Duodenal mucosa (tissue), 2 donors: ENCODE results near the gene GDF3.

Experiments used
- H3K27ac ChIP-seq: one replicate; pipeline ENCODE4 v1.7.0; 2013; ENCODE audit warnings: low read depth, low read length
- H3K27me3 ChIP-seq, 2 donors: one replicate each; pipeline ENCODE4 v1.7.0; 2013; ENCODE audit warnings: low read length in 2 of 2, control low read depth in 1 of 2; ENCODE audit not compliant: insufficient read depth in 2 of 2, control insufficient read depth in 1 of 2
- H3K36me3 ChIP-seq, 2 donors: one replicate each; pipeline ENCODE4 v1.7.0; 2013; ENCODE audit warnings: low read length in 2 of 2, control low read depth in 1 of 2; ENCODE audit not compliant: insufficient read depth in 2 of 2, control insufficient read depth in 1 of 2
- H3K4me1 ChIP-seq, 2 donors: one replicate each; pipeline ENCODE4 v1.7.0; 2013; ENCODE audit warnings: low read length in 2 of 2, control low read depth in 1 of 2; ENCODE audit not compliant: insufficient read depth in 2 of 2, control insufficient read depth in 1 of 2
- H3K4me3 ChIP-seq, 2 donors: one replicate each; pipeline ENCODE4 v1.7.0; 2013; ENCODE audit warnings: low read length in 2 of 2, low read depth in 1 of 2
- H3K9ac ChIP-seq, 2 donors: one replicate each; pipeline ENCODE4 v1.7.0; 2013; ENCODE audit warnings: low read length in 2 of 2, low read depth in 1 of 2
- H3K9me3 ChIP-seq, 2 donors: one replicate each; pipeline ENCODE4 v1.7.0; 2013; ENCODE audit warnings: low read length in 2 of 2, control low read depth in 1 of 2; ENCODE audit not compliant: control insufficient read depth in 1 of 2

Gene GDF3

DNA sequence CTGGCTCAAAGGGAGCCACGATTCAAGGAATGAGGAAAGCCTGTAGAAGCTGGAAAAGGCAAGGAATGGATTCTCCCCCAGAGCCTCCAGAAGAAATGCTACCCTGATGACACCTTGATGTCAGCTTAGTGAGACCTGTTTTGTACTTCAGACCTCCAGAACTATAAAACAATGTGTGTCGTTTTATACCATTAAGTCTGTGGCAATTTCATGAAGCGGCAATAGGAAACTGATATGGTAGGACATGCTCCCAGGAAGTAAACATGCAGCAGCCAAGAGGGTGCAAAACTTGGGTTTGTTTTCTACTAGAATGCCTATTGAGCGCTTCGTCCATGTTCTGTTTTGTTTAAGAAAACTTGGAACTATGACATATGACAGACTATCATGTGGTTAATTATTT, 27.4 kb downstream of the GDF3 start:
- no peak overlapping the region for H3K9ac ChIP-seq
- H3K4me1 ChIP-seq: peaks cover 9 to 16% of the 10 kb centered on the region in 2 donors
- H3K27me3 ChIP-seq: no peaks in the 10 kb centered on the region
- H3K4me3 ChIP-seq: no peak overlapping the region
- H3K9me3 ChIP-seq: no peaks in the 10 kb centered on the region
- H3K36me3 ChIP-seq: no peaks in the 10 kb centered on the region
- H3K27ac ChIP-seq: no peak overlapping the region

DNA sequence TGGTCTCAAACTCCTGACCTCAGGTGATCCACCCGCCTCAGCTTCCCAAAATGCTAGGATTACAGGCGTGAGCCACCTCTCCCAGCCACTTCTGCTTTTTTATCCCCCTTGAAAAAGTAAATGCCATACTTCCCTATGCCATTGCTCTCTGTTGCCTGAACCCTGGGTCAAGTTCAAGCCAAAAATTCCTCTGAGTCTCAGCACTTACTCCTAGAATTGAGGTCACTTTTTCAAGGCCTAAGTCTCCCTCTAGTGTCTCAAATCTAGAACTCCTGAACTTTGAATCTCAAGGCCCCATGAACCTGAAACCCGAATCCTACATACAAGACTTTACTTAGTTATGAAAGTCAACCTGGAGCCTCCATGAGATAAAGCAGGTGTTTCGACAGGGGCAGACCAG, 28.4 kb downstream of the GDF3 start:
- no peak overlapping the region for H3K9ac ChIP-seq
- H3K27ac ChIP-seq: no peak overlapping the region
- H3K9me3 ChIP-seq: no peaks in the 10 kb centered on the region
- H3K4me1 ChIP-seq: peaks cover 9 to 21% of the 10 kb centered on the region in 2 donors
- H3K27me3 ChIP-seq: no peaks in the 10 kb centered on the region
- no peaks in the 10 kb centered on the region for H3K36me3 ChIP-seq
- H3K4me3 ChIP-seq: no peak overlapping the region

DNA sequence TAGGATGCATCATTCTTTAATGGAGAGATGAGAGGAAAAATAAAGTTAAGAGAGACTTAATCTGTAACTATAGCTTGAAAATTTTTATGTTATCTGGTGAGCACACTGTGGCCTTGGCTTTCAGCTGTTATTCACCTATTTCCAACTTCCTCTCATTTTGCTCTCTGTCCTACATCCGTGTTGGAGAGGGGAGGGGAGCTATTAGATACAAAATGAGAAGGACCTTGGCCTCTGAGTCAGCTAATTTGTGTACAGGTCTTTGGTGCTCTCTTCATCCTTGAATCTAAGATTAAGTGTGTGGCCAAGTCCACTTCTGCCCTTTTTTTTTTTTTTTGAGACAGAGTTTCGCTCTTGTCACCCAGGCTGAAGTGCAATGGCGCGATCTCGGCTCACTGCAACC, 29.0 kb downstream of the GDF3 start:
- Histone ChIP-seq H3K27ac (peak overlapping the region; percentile 23), H3K9ac (no peak overlapping the region), H3K4me1 (peaks cover 9 to 21% of the 10 kb centered on the region in 2 donors)

DNA sequence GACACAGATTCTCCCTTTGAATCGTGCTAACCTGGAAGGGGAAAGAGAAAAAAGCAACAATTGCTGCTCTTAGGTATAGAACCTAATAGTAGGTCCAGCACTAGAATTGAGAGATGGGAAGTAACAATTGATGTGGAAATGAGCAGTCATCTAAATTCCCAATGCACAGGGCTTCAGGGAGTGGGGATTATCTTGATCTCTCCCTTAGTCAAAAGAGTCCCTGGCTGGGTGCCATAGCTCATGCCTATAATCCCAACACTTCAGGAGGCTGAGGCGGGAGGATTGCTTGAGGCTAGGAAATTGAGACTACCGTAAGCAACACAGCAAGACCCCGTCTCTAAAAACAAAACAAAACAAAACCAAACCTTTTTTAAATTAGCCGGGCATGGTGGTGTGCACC, 33.8 kb downstream of the GDF3 start:
- Histone ChIP-seq H3K4me1 (peaks cover 0 to 5% of the 10 kb centered on the region in 2 donors), H3K9ac (no peak overlapping the region), H3K4me3 (no peak overlapping the region), H3K36me3 (no peaks in the 10 kb centered on the region), H3K27ac (no peak overlapping the region), H3K27me3 (no peaks in the 10 kb centered on the region), H3K9me3 (no peaks in the 10 kb centered on the region)

More for the DNA sequence above, 29.0 kb downstream of the GDF3 start:
- no peaks in the 10 kb centered on the region for H3K9me3 ChIP-seq
- no peak overlapping the region for H3K4me3 ChIP-seq
- no peaks in the 10 kb centered on the region for H3K36me3 ChIP-seq
- H3K27me3 ChIP-seq: no peaks in the 10 kb centered on the region

DNA sequence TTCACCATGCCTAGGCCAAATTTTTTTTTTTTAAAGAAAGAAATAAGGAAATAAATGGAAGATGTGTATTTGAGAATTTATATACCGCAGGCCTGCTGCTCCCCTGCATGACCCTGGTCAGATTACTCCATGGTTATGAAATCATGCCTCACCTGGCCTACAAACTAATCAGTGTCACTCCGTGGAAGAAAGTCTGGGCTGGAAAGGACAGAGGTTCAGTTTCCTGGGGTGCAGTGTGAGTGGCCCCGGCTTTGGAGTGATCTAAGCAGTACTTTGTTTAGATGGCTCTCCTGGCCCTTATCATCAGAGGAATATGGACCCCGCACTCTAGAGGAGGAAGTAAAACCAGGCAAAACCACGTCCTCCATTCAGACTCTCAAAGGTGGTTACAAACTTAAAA, 39.5 kb downstream of the GDF3 start:
- no peak overlapping the region for H3K4me3 ChIP-seq
- no peaks in the 10 kb centered on the region for H3K27me3 ChIP-seq
- no peak overlapping the region for H3K9ac ChIP-seq
- H3K9me3 ChIP-seq: no peaks in the 10 kb centered on the region
- H3K36me3 ChIP-seq: no peaks in the 10 kb centered on the region
- no peak overlapping the region for H3K27ac ChIP-seq
- H3K4me1 ChIP-seq: peaks cover 0 to 6% of the 10 kb centered on the region in 2 donors

DNA sequence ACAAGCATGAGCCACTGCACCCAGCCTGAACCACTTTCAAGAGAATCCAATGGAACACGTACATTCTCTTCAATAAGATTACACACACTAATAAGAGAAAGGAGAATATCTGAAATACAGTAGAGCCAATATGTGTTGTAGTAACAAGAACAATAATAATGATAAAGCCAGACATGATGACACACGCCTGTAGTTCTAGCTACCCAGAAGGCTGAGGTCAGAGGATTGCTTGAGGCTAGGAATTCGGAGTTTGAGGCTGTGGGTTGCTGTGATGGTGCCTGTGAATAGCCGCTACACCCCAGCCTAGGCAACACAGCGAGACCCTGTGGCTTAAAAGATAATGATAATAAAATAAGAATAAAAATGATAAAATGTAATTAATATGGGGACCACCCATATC, 45.5 kb downstream of the GDF3 start:
- Histone ChIP-seq H3K4me1 (peaks cover 7% of the 10 kb centered on the region in 2 donors), H3K27ac (no peak overlapping the region), H3K9ac (no peak overlapping the region), H3K4me3 (no peak overlapping the region), H3K36me3 (no peaks in the 10 kb centered on the region), H3K27me3 (no peaks in the 10 kb centered on the region), H3K9me3 (no peaks in the 10 kb centered on the region)

DNA sequence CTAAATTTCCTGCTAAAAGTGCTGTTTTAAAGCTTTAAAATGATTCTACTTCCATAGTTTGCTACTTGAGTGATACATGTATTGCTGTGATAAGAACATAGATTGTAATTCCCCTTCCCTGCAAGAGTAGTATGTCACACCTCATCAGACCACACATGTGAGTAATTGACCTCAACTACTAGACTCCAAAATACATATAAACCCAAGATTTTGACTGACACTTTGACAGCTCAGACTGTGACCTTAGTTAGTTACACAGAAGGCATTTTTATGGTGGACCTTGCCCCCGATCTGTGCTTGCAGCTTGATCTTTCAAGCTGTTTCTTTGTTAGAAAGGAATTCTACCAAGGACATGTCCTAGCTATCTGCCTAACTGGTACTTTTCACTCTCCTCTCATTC, 48.5 kb downstream of the GDF3 start:
- H3K4me1 ChIP-seq: peaks cover 7% of the 10 kb centered on the region in 2 donors
- H3K4me3 ChIP-seq: no peak overlapping the region
- no peaks in the 10 kb centered on the region for H3K9me3 ChIP-seq
- no peak overlapping the region for H3K9ac ChIP-seq
- no peaks in the 10 kb centered on the region for H3K36me3 ChIP-seq
- H3K27me3 ChIP-seq: no peaks in the 10 kb centered on the region
- no peak overlapping the region for H3K27ac ChIP-seq

DNA sequence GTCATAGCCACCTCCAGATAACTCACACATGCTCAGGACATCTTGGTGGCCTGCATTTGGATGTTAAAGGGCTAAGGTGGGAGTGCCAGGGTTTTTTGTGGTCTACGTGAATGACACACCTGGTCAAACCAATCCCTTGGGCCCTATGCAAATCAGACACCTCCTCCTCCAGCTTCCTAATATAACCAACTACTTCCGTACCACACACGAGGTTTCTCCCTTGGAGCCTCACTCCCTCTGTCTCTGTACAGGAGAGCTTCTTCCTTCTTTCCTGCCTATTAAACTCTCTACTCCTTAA, 49.4 kb downstream of the GDF3 start:
- no peak overlapping the region for H3K4me3 ChIP-seq
- H3K27me3 ChIP-seq: no peaks in the 10 kb centered on the region
- peaks cover 7% of the 10 kb centered on the region in 2 donors for H3K4me1 ChIP-seq
- H3K36me3 ChIP-seq: no peaks in the 10 kb centered on the region
- no peak overlapping the region for H3K9ac ChIP-seq
- H3K27ac ChIP-seq: no peak overlapping the region
- no peaks in the 10 kb centered on the region for H3K9me3 ChIP-seq

DNA sequence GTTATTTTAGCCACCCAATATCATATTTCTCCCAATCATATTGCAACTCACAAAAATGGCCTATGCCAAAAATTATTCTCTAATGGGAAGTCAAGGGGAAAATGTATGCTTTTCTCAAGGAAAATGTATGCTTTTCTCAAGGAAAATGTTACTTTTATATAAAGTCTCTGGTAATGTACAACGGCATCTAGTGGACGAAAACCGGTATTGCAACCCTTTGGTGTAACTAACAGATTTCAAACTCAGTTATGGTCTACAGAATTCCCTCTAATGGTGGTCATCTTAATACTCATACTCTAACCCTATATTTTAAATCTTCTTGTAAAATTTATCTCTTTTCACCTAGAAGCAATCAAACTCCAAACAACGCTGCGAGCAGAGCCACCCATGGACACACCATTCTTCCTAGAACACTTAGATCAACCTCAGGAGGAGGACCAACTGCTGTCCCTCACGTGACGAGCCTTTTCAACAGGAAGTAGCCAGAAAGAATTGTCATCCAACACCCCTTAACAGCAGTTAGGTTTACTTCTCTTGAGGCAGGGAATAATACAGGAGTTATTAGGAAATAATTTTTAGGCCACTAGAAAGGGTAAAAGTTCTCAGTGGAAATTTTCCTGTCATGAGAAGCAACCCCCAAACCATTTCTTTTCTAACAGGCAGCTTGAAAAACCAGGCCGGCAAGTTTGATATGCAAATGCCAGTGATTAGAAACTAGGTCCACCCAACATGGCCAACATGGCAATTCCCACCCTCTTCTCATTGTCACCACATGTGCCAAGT, 50.0 kb downstream of the GDF3 start:
- Histone ChIP-seq H3K27ac (no peak overlapping the region), H3K9ac (no peak overlapping the region), H3K4me1 (peaks cover 7% of the 10 kb centered on the region in 2 donors), H3K36me3 (no peaks in the 10 kb centered on the region), H3K27me3 (no peaks in the 10 kb centered on the region), H3K9me3 (no peaks in the 10 kb centered on the region), H3K4me3 (no peak overlapping the region)

DNA sequence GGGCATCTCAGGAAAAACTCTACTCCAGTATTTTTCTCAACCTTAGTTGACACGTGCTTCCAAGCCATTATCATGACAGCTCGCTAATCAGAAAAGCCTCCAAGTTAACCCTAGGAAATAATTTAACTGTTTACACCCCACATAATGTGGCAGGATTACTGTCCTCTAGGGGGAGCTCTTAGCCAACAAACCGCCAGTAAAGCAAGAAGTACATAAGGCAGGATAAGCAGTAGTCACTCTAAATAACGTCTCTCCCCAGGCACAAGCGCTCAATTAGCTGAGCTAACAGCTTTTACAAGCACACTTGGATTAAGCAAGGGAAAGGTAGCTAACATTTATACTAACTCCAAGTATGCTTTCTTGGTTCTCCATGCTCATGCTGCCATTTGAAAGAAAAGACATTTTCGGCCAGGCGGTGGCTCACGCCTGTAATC, 52.7 kb downstream of the GDF3 start:
- H3K4me3 ChIP-seq: no peak overlapping the region
- peaks cover 0 to 2% of the 10 kb centered on the region in 2 donors for H3K27me3 ChIP-seq
- peaks cover 7 to 14% of the 10 kb centered on the region in 2 donors for H3K4me1 ChIP-seq
- H3K9ac ChIP-seq: no peak overlapping the region
- H3K9me3 ChIP-seq: no peaks in the 10 kb centered on the region
- no peaks in the 10 kb centered on the region for H3K36me3 ChIP-seq
- no peak overlapping the region for H3K27ac ChIP-seq
